ENCODE measurements around the gene ADPGK. TPM values are rescaled to one million over a fixed set of nuclear protein-coding genes. Genes with fewer than 3 reads are reported as not detected.
"Not testable (repeated sequence)": the region's sequence is repeated elsewhere in the genome, so short reads cannot be mapped to it uniquely, and the experiment has no call there.

ADPGK gene
- total RNA-seq, 1 donor from 2014 or later = 33.9 TPM

- Histone ChIP-seq H3K27me3 (ENCODE audit: control insufficient read depth, insufficient read depth, low read length) (no peaks in the 10 kb centered on the region), H3K4me3 (ENCODE audit: low read depth, low read length) (no peak overlapping the region), H3K36me3 (ENCODE audit: control insufficient read depth, insufficient read depth, low read length) (no peaks in the 10 kb centered on the region)
- no peak for TF ChIP-seq CTCF (IDR thresholded peaks at IDR 0.05; ENCODE audit: insufficient read depth, low read length, poor library complexity, severe bottlenecking)
- DNase-seq (ENCODE audit: low read depth) = no peak
These were observed 51.5 kb downstream of the ADPGK start for GRCh38 chr15:72732086-72732485.

GRCh38 chr15:72728821-72729220, 54.7 kb downstream of the ADPGK start:
- Histone ChIP-seq H3K27me3 (ENCODE audit: control insufficient read depth, insufficient read depth, low read length) (no peaks in the 10 kb centered on the region), H3K36me3 (ENCODE audit: control insufficient read depth, insufficient read depth, low read length) (no peaks in the 10 kb centered on the region), H3K4me3 (ENCODE audit: low read depth, low read length) (no peak overlapping the region)
- no peak for TF ChIP-seq CTCF (IDR thresholded peaks at IDR 0.05; ENCODE audit: insufficient read depth, low read length, poor library complexity, severe bottlenecking)
- no peak for DNase-seq (ENCODE audit: low read depth)

DNA sequence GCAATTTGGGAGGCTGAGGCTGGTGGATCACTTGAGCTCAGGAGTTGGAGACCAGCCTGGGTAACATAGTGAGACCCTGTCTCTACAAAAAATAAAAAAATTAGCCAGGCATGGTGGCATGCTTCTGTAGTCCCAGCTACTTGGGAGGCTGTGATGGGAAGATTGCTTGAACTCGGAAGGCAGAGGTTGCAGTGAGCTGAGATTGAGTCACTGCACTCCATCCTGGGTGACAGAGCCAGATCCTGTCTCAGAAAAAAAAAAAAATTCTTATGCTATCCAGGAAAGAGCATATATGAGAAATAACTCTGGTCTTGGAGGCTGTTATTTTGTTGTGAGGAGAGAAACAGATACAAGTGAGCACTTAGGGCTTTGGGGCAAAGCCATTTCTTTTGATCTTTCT, 55.3 kb downstream of the ADPGK start:
- H3K36me3 ChIP-seq (ENCODE audit: control insufficient read depth, insufficient read depth, low read length); DNase-seq (ENCODE audit: low read depth); H3K27me3 ChIP-seq (ENCODE audit: control insufficient read depth, insufficient read depth, low read length); H3K4me3 ChIP-seq (ENCODE audit: low read depth, low read length): not testable (repeated sequence)

DNA sequence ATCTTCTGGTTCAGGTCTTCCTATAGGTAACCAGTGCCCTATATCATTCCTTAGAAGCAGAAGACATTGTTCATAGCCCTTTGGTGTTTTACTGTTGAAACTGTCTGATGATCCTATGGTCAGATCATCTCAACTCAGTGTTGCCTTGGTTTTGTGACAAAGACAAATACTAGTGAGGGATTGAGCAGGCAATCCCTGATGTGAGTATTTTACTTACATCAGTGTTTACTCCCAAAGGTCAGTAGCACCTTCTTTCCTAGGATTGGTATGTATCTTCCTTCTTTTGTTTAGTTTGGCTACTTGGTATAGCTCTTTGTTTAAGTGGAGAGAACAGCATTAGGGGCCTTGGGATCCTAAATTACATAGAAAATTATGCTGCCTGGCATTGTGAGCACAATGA, 56.4 kb downstream of the ADPGK start:
- Histone ChIP-seq H3K4me3 (ENCODE audit: low read depth, low read length) (no peak overlapping the region), H3K27me3 (ENCODE audit: control insufficient read depth, insufficient read depth, low read length) (no peaks in the 10 kb centered on the region), H3K36me3 (ENCODE audit: control insufficient read depth, insufficient read depth, low read length) (no peaks in the 10 kb centered on the region)
- no peak for DNase-seq (ENCODE audit: low read depth)
- no peak for TF ChIP-seq CTCF (IDR thresholded peaks at IDR 0.05; ENCODE audit: insufficient read depth, low read length, poor library complexity, severe bottlenecking)

DNA sequence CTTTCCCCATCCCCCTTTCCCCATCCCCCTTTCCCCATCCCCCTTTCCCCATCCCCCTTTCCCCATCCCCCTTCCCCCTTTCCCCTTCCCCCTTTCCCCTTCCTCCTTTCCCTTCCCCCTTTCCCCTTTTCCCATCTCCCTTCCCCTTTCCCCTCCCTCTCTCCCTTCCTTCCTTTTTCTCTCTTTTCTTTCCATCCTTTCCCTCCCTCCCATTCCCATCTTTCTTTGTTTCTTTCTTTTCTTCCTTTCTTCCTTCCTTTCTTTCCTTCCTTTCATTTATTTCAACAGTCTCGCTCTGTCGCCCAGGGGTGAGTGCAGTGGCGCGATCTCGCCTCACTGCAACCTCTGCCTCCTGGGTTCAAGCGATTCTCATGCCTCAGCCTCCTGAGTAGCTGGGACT, 57.7 kb downstream of the ADPGK start:
- H3K27me3 ChIP-seq (ENCODE audit: control insufficient read depth, insufficient read depth, low read length); H3K4me3 ChIP-seq (ENCODE audit: low read depth, low read length); H3K36me3 ChIP-seq (ENCODE audit: control insufficient read depth, insufficient read depth, low read length); DNase-seq (ENCODE audit: low read depth): not testable (repeated sequence)

GRCh38 chr15:72725446-72725845, 58.1 kb downstream of the ADPGK start:
- H3K36me3 ChIP-seq (ENCODE audit: control insufficient read depth, insufficient read depth, low read length) = no peaks in the 10 kb centered on the region
- no peak for TF ChIP-seq CTCF (IDR thresholded peaks at IDR 0.05; ENCODE audit: insufficient read depth, low read length, poor library complexity, severe bottlenecking)
- no peaks in the 10 kb centered on the region for H3K27me3 ChIP-seq (ENCODE audit: control insufficient read depth, insufficient read depth, low read length)
- H3K4me3 ChIP-seq (ENCODE audit: low read depth, low read length) = no peak overlapping the region
- DNase-seq (ENCODE audit: low read depth) = no peak

GRCh38 chr15:72724028-72724427, 59.5 kb downstream of the ADPGK start:
- no peak for DNase-seq (ENCODE audit: low read depth)
- H3K36me3 ChIP-seq (ENCODE audit: control insufficient read depth, insufficient read depth, low read length) = no peaks in the 10 kb centered on the region
- no peaks in the 10 kb centered on the region for H3K27me3 ChIP-seq (ENCODE audit: control insufficient read depth, insufficient read depth, low read length)
- H3K4me3 ChIP-seq (ENCODE audit: low read depth, low read length) = no peak overlapping the region
- no peak for TF ChIP-seq CTCF (IDR thresholded peaks at IDR 0.05; ENCODE audit: insufficient read depth, low read length, poor library complexity, severe bottlenecking)
